Astrocyte (in vitro differentiated cells and primary cell): ENCODE results near the gene PPP3R1. TPM values are rescaled to one million over a fixed set of nuclear protein-coding genes. Genes with fewer than 3 reads are reported as not detected.

Experiments
- DNase-seq: peaks from one replicate; pipeline ENCODE4 v3.0.0-alpha.2; 2010; ENCODE audit warnings: low read depth
- FAIRE-seq: peaks from 2 replicates; lab custom pipeline; 2011; peaks lifted over from hg19 to GRCh38; lab: Jason Lieb, UNC
- H2AFZ ChIP-seq: 2 replicates; pipeline ENCODE4 v1.6.0; 2012; ENCODE audit warnings: low read depth, low read length, inconsistent platforms
- H3K27ac ChIP-seq: 2 replicates; pipeline ENCODE4 v1.5.1; 2011; ENCODE audit warnings: low read depth, low read length, inconsistent platforms
- H3K27me3 ChIP-seq: 2 replicates; pipeline ENCODE4 v1.6.0; 2011; ENCODE audit warnings: low read length, inconsistent platforms; ENCODE audit not compliant: insufficient read depth
- H3K36me3 ChIP-seq: 2 replicates; pipeline ENCODE4 v1.5.1; 2011; ENCODE audit warnings: low read length, inconsistent platforms; ENCODE audit not compliant: insufficient read depth
- H3K4me1 ChIP-seq: 2 replicates; pipeline ENCODE4 v1.5.1; 2011; ENCODE audit warnings: low read length, inconsistent platforms; ENCODE audit not compliant: insufficient read depth
- H3K4me2 ChIP-seq: 2 replicates; pipeline ENCODE4 v1.6.0; 2012; ENCODE audit warnings: low read length, inconsistent platforms
- H3K4me3 ChIP-seq: 2 replicates; pipeline ENCODE4 v1.5.1; 2011; ENCODE audit warnings: low read depth, mild to moderate bottlenecking, low read length, inconsistent platforms; ENCODE audit not compliant: insufficient read depth
- H3K79me2 ChIP-seq: 2 replicates; pipeline ENCODE4 v1.6.0; 2012; ENCODE audit warnings: mild to moderate bottlenecking, low read length, inconsistent platforms; ENCODE audit not compliant: insufficient read depth
- H3K9ac ChIP-seq: 2 replicates; pipeline ENCODE4 v1.6.0; 2012; ENCODE audit warnings: mild to moderate bottlenecking, low read length, inconsistent platforms
- H3K9me3 ChIP-seq: 2 replicates; pipeline ENCODE4 v1.5.1; 2012; ENCODE audit warnings: low read depth, mild to moderate bottlenecking, low read length, inconsistent platforms; ENCODE audit not compliant: insufficient read depth
- H4K20me1 ChIP-seq: 2 replicates; pipeline ENCODE4 v1.6.0; 2012; ENCODE audit warnings: low read length, inconsistent platforms; ENCODE audit not compliant: insufficient read depth
- H3K27ac Mint-ChIP-seq: one replicate; pipeline ENCODE4 v1.8.0; 2021; ENCODE audit warnings: mild to moderate bottlenecking, mixed read lengths; ENCODE audit not compliant: unreplicated experiment
- H3K27me3 Mint-ChIP-seq: one replicate; pipeline ENCODE4 v1.8.0; 2021; ENCODE audit warnings: low read depth, mixed read lengths; ENCODE audit not compliant: unreplicated experiment
- H3K36me3 Mint-ChIP-seq: one replicate; pipeline ENCODE4 v1.8.0; 2021; ENCODE audit warnings: low read depth, mixed read lengths; ENCODE audit not compliant: unreplicated experiment
- H3K4me1 Mint-ChIP-seq: one replicate; pipeline ENCODE4 v1.8.0; 2021; ENCODE audit warnings: low read depth, mixed read lengths; ENCODE audit not compliant: unreplicated experiment
- H3K4me3 Mint-ChIP-seq: one replicate; pipeline ENCODE4 v1.8.0; 2021; ENCODE audit warnings: mild to moderate bottlenecking, moderate library complexity, mixed read lengths; ENCODE audit not compliant: unreplicated experiment
- H3K9me3 Mint-ChIP-seq: one replicate; pipeline ENCODE4 v1.8.0; 2021; ENCODE audit warnings: mild to moderate bottlenecking, mixed read lengths; ENCODE audit not compliant: unreplicated experiment
- CTCF ChIP-seq: IDR thresholded peaks from 2 replicates; pipeline ENCODE4 v1.5.1; 2011; ENCODE audit warnings: low read depth, mild to moderate bottlenecking, inconsistent platforms, low read length, moderate library complexity; ENCODE audit not compliant: insufficient read depth
- EZH2 ChIP-seq: IDR thresholded peaks from 2 replicates; pipeline ENCODE4 v1.6.1; 2012; ENCODE audit warnings: mild to moderate bottlenecking, low read length, inconsistent platforms; ENCODE audit not compliant: insufficient read depth
- total RNA-seq: library from RNA; stranded (reverse); gene quantifications from 2 replicates; pipeline ENCODE4 v1.2.1, GENCODE V29; 2021

The PPP3R1 gene
- total RNA-seq, 1 donor from 2014 or later, result 80.6 TPM

GRCh38 chr2:68250196-68250595 is 2.1 kb downstream of the PPP3R1 start:
- Mint-ChIP-seq H3K27me3 (no peaks in the 10 kb centered on the region), H3K9me3 (no peaks in the 10 kb centered on the region), H3K36me3 (no peaks in the 10 kb centered on the region), H3K4me3 (peak overlapping the region; percentile 95), H3K27ac (peak overlapping the region; percentile 10), H3K4me1 (peaks cover 11% of the 10 kb centered on the region)
- Histone ChIP-seq H3K4me3 (peak overlapping the region; percentile 69), H2AFZ (no peak overlapping the region), H4K20me1 (peaks cover 64% of the 10 kb centered on the region), H3K9ac (peak overlapping the region; percentile 96), H3K4me1 (peaks cover 7% of the 10 kb centered on the region), H3K9me3 (no peaks in the 10 kb centered on the region), H3K27me3 (no peaks in the 10 kb centered on the region), H3K79me2 (peaks cover 83% of the 10 kb centered on the region), H3K36me3 (no peaks in the 10 kb centered on the region), H3K27ac (peak overlapping the region; percentile 81), H3K4me2 (peak overlapping the region; percentile 82)
- DNase-seq (no peak), FAIRE-seq (no peak)
- no peak for TF ChIP-seq EZH2
- TF ChIP-seq CTCF, result no peak

- Mint-ChIP-seq H3K27ac (no peak overlapping the region), H3K27me3 (no peaks in the 10 kb centered on the region), H3K4me1 (peaks cover 3% of the 10 kb centered on the region), H3K9me3 (no peaks in the 10 kb centered on the region), H3K4me3 (no peak overlapping the region), H3K36me3 (no peaks in the 10 kb centered on the region)
- Histone ChIP-seq H3K4me1 (peaks cover 7% of the 10 kb centered on the region), H3K9ac (no peak overlapping the region), H3K27me3 (no peaks in the 10 kb centered on the region), H3K79me2 (peaks cover 88% of the 10 kb centered on the region), H4K20me1 (peaks cover 78% of the 10 kb centered on the region), H3K27ac (no peak overlapping the region), H3K9me3 (no peaks in the 10 kb centered on the region), H2AFZ (no peak overlapping the region), H3K36me3 (no peaks in the 10 kb centered on the region), H3K4me2 (peak overlapping the region; percentile 43), H3K4me3 (no peak overlapping the region)
- TF ChIP-seq CTCF (no peak), EZH2 (no peak)
- no peak for FAIRE-seq
- no peak for DNase-seq
These were observed 3.5 kb downstream of the PPP3R1 start for GRCh38 chr2:68248806-68249205.

DNA sequence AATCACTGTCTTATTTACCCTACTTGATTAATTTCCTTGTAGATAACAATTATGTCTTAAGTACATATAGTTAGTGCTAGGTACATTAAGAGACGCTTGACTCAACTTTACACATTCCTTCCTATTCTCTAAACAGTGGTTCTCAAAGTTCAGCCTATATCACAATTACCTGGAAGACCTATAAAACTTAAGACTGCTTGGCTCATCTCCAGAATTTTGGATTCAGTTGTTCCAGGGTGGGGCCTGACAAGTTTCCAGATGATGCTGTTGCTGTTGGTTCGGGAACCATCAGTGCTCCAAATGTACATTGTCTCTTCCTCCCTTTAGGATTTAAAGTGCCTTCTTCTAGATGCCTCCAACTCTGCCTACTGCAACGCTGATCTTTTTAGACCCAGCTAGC is 4.0 kb downstream of the PPP3R1 start:
- peaks cover 3% of the 10 kb centered on the region for H3K4me1 Mint-ChIP-seq
- Histone ChIP-seq H3K79me2 (peaks cover 89% of the 10 kb centered on the region), H4K20me1 (peaks cover 82% of the 10 kb centered on the region), H3K4me2 (peak overlapping the region; percentile 43), H3K9me3 (no peaks in the 10 kb centered on the region), H3K27me3 (no peaks in the 10 kb centered on the region), H2AFZ (no peak overlapping the region), H3K4me1 (peaks cover 7% of the 10 kb centered on the region), H3K9ac (no peak overlapping the region), H3K36me3 (no peaks in the 10 kb centered on the region), H3K27ac (no peak overlapping the region), H3K4me3 (no peak overlapping the region)
- H3K4me3 Mint-ChIP-seq, result no peak overlapping the region
- H3K27ac Mint-ChIP-seq, result no peak overlapping the region
- H3K9me3 Mint-ChIP-seq, result no peaks in the 10 kb centered on the region
- no peaks in the 10 kb centered on the region for H3K36me3 Mint-ChIP-seq
- FAIRE-seq (no peak), DNase-seq (no peak)
- no peaks in the 10 kb centered on the region for H3K27me3 Mint-ChIP-seq
- TF ChIP-seq EZH2 (no peak), CTCF (no peak)
